ENCODE results near the gene MDFI.

The MDFI gene

GRCh38 chr6:41674231-41675000 lies 36.1 kb downstream of the MDFI start:
- no peak for DNase-seq

DNA sequence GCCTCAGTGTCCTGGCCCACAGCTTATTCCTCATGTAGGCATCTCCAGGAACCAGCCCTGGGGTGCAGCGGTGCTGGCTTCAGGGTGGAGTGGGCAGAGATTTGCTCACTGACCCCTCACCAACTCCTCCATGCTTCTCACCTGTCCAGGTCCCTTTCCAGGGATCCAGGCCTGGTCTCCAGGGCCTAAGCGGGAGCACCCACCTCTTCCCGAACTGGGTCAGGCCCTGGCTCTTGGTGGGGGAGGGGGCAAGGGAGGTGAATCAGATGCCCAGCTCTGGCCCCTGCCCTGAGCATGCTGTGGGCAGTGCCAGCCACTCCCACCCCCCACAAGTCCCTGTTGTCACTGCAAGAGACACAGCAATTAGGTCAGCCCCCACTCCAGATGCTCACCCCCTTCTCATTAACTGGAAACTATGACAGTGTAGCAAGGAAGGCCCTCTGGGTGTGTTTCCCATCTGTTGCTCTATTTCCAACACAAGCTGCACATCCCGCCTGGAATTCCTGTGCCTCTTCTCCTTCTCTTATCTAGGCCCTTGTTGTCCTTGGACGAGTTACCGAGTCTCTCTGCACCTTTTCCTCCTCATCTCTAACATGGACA lies 37.0 kb downstream of the MDFI start:
- no peak for DNase-seq

DNA sequence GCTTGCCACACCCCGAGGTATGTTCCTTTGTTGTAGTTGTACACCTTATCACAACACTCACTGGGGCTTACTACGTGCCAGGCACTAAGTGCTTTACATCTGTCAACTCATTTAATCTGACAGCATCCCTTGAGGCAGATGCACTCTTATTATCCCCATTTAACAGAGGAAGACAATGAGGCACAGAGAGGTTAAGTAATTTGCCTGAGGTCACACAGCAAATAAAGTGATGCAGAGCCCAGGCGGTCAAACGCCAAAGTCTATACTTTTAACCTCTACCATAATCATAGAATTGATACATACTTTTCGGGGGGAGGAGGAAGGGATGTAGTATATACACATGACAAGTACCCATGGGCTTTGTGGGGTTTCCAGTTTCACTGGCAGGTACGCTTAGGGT lies 37.7 kb downstream of the MDFI start:
- DNase-seq = no peak

DNA sequence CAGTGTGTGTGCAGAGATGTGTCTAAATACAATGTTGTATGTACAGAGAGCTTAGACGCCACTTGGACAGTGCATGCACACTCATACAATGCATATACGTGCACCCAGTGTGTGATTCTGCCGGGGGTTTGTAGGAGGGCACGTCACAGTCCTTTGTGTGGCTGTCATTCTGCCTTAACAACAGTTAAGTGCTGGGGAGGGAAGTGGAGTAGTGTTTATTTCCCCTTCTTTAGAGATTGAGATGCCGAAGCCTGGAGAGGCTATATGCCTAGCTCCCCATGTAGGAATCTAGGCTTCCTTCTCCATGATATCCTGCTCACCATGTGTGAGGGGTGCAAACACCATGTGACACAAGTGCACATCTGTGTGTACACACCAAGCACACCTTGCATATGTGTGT lies 38.2 kb downstream of the MDFI start:
- no peak for DNase-seq

- no peak for DNase-seq
Observed at GRCh38 chr6:41677124-41677921, 39.1 kb downstream of the MDFI start.

GRCh38 chr6:41678511-41679084 lies 40.3 kb downstream of the MDFI start:
- DNase-seq = no peak

DNA sequence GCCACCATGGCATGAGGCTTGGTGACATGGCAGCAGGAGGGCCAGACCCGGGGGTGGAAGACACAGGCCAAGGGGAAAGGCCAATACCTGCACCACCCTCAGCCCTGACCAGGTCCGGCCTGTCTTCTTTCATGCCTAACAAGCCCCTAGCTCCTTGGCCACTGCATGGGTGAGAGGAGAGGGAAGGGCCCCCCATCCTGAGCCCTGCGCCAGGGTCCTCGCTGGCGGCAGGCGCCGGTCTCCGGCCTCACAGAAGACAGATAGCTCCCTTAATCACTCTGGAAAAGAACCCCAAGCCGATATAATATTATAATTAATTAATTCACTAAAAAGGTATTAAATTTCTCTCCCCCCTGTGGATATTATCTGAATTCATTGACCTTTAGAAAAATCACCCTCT lies 41.4 kb downstream of the MDFI start:
- no peak for DNase-seq

- no peak for DNase-seq
Observed at GRCh38 chr6:41680182-41680965, 42.1 kb downstream of the MDFI start.

DNA sequence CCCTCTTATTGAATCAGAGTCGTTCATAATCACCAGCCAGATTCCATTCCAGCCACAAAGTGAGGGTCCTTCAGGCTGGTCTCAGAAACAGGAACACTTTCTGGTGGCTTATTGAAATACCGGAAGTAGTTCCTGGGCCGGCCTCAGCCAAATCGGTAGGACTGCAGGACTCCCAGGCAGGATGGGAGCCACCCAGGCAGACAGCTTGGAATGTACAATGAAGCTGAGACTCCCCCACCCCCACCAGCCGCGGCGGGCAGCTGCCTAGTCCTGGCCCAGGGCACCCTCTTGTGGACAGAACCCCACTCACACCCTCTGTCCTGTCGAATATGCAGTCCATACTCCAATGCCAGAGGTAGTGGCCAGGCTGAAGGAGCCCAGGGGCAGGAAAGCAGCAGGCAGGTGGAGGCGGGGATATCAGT lies 43.8 kb downstream of the MDFI start:
- DNase-seq = peak; percentile 45

DNA sequence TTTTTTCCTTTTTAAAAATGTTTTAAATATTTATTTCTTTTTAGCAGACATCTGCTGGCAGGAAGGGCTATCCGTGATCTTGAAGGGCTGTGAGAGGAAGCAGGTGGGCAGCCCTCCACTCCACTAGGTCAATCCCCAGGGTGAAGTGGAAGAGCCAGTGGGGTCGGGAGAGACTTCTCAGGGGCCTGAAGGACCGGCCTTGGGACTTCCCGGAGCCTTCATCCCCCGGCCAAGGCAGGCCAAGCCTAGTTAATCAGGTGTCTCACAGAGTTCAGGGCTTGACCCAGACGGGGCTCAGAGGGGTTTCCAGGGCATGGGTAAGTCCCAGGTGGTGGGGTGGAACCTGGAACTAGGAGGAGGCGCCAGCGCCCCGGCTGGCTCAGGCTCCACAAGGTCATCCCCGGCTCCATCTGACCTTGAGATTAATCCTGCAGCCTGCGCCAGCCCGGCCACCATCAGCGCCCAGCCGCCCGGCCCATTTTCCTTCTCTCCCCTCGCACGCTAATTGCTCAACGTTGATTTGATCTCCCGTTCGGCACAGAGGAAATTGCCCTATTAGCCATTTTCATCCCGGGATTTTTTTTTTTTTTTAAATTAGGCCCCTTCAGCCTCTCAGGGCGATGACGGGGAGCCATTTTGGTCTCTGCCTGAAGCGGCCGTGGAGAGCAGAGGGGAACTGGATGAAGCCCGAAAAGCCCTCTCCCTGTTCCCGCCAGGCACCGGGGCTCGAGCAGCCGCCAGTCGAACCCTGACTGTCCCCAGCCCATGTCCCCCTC lies 44.4 kb downstream of the MDFI start:
- no peak for DNase-seq

- no peak for DNase-seq
Observed at GRCh38 chr6:41683273-41683522, 44.9 kb downstream of the MDFI start.

- DNase-seq = peak; percentile 70
Observed at GRCh38 chr6:41683523-41684310, 45.4 kb downstream of the MDFI start.

DNA sequence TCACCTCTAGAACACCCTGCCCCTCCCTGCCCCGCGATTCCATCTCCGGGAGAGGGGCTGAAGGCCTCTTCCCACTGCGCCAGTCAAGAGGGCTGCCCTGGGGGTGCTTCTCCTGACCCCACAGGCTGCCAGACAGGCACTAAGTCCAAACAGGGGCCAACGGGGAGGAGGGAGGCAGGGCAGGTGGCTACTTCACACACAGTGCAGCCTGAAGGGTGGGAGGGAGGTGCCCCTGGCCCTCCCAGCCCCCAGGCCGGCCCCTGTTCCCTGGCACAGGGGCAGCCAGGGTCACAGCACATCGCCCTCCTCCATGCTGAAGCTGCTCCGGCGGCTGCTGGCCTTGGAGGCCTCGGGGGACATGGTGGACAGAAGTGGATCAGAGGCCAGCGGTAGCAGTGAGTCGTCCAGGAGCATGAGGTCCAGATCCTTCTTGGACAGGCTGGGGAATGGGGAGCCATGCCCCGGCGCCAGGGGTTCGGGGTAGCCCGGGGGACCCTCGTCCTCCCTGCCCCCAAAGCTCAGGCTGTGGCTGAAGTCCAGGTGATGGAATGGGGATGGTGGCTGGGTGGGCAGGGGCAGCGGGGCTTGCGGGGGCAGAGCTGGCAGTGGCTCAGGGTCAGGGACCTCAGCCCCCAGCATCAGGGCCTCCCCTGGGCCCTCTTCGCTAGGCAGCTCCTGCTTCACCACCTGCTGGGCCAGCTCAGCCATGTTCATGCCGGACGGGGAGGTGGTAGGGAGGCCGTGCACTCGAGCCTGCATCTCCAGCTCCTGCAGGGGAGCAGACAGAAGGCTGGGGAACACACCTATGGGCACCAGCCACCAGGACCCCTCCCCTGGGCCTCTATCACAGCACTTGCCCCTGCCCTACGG lies 46.3 kb downstream of the MDFI start:
- DNase-seq = no peak

GRCh38 chr6:41685641-41686380 lies 47.5 kb downstream of the MDFI start:
- DNase-seq = no peak

DNA sequence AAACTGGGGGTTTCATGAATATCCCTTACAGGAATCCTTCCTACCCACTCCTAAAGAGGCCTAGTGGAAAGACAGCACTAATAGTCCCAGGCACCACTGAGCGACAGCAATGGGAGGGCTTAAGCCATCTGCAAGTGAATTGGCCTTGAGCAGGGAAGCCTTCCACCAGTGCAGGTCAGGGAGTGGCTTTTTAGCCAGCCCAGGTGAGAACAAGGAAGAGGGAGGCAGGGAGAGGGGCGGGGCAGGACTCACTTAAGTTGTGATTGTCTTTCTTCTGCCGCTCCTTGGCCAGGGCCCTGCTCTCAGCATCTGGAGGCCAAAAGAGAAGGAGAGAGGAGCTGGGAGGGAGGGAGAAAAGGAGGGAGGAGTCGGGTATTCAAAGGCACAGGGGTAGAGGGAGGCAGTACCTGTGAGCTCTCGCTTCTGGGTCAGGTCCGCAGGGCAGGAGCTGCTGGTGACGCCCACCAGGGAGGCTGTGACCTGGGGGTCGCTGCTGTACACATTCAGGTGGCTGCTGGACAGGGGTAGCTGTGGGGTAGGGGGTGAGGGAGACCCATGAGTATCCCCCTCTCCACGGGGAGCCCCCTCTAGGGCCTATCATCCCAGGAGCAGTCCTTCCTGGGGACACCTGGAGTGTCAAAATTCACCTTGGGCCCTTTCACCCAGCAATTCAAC lies 49.4 kb downstream of the MDFI start:
- no peak for DNase-seq

DNA sequence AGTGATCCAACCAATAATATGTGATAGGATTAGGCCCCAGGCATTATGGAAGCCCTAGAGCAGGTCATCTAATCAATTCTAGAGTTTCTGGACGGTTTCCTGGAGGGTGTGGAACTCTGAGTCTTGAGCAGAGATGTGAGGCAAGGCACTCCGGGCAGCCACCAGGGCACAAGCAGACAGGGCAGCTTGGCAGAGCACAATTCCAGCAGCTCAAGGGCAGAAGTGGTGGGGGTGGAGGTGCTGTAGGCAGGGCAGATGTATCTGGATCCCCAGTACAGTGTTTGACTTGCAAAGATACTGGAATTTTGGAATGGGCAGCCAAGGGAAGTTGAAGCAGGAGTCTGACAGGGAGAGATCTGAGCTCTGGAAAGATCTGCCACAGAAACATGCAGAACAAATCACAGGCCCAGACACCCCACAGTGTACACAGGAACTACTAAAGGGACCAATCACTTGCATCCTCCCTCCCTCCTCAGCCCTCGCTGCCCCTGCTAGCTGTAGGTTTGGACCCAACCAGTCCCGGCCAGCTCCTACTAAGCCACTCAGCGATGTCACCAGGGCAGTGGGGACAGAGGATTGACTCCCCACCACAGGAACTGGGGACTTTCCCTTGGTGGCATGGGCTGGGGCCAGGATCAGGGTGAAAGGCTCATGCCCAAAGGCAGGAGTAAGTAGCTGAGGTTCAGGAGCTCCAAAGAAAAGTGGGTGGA lies 50.1 kb downstream of the MDFI start:
- DNase-seq = no peak

GRCh38 chr6:41689171-41690008 lies 51.1 kb downstream of the MDFI start:
- DNase-seq = no peak

Measured in CD4-positive, alpha-beta T cell treated with Interleukin-4 for 4 hours (primary cell).